HepG2 (cell line): ENCODE measurements around the gene EDAR.

ENCODE experiments used
- CEBPB ChIP-seq: IDR thresholded peaks from 2 replicates; pipeline ENCODE4 v1.6.1; 2011; ENCODE audit warnings: low read depth, low read length, improper control_type of control experiment, borderline replicate concordance
- CTCF ChIP-seq: sonication (generic); formaldehyde crosslinking; IDR thresholded peaks from 2 replicates; pipeline ENCODE4 v1.5.0; 2020; ENCODE audit warnings: mild to moderate bottlenecking, missing genetic modification reagents, moderate library complexity
- EED ChIP-seq: sonication (generic); formaldehyde crosslinking; IDR thresholded peaks from 2 replicates; pipeline ENCODE4 v1.5.0; 2020; ENCODE audit warnings: mild to moderate bottlenecking, missing genetic modification reagents
- ELK4 ChIP-seq: sonication (generic); formaldehyde crosslinking; IDR thresholded peaks from 2 replicates; pipeline ENCODE4 v1.9.0; 2021; ENCODE audit warnings: missing genetic modification reagents, borderline replicate concordance
- GTF2F1 ChIP-seq: fragments of 150-350 bp; IDR thresholded peaks from 2 replicates; pipeline ENCODE4 v1.6.1; 2014; ENCODE audit warnings: low read length
- HMGA1 ChIP-seq: sonication (generic); formaldehyde crosslinking; conservative IDR thresholded peaks from 2 replicates; pipeline ENCODE4 v1.4.0; 2020; ENCODE audit warnings: missing genetic modification reagents
- MED8 ChIP-seq: sonication (generic); formaldehyde crosslinking; IDR thresholded peaks from 2 replicates; pipeline ENCODE4 v1.8.1; 2023; ENCODE audit warnings: mild to moderate bottlenecking, missing genetic modification reagents; ENCODE audit not compliant: insufficient replicate concordance
- PHB2 ChIP-seq: fragments of 450-650 bp; IDR thresholded peaks from 2 replicates; pipeline ENCODE4 v1.6.1; 2018; ENCODE audit not compliant: partially characterized antibody
- ZFP36 ChIP-seq: fragments of 150-350 bp; IDR thresholded peaks from 2 replicates; pipeline ENCODE4 v1.6.1; 2018; ENCODE audit warnings: borderline replicate concordance, low read length, low read depth; ENCODE audit not compliant: partially characterized antibody

DNA sequence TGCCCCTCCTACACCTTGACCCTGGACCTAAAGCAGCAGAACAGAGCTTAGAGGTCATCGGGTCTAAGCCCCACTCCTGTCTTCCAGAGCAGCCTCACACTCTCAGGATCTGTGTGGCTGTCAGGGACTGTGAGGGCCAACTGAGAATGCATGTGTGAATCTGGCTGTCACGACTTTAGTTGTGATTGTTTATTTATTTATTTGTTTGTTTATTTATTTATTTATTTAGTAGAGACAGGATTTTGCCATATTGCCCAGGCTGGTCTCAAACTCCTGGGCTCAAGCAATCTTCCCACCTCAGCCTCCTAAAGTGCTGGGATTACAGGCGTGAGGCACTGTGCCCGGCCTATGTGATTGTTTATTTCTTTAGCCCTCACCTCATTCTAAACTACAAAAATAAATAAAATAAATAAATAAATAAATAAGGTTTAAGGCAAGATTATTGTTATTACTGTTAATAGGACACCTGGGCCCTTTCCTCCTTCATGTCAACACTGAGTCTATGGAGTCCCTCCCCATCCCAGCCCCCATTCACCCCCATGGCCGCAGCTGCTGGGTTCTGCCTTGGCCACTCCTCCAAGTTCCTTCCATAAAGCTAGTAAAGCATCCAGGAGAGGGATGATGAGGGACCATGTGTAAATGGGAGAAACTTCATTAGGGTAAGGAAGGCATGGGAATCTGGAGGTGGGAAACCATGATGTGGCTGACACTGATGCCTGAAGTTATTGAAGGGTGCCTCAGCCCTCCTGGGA lies 39.9 kb upstream of the EDAR start:
- TF ChIP-seq PHB2 (no peak), MED8 (no peak), ELK4 (CRISPR knock-in tag) (no peak), CTCF (CRISPR knock-in tag) (no peak), ZFP36 (no peak), HMGA1 (no peak), CEBPB (no peak), EED (CRISPR knock-in tag) (no peak), GTF2F1 (no peak)
